ENCODE results near the gene CNPY3. TPM values are rescaled to one million over a fixed set of nuclear protein-coding genes. Genes with fewer than 3 reads are reported as not detected.

Gene CNPY3
- total RNA-seq, 4 donors from 2014 or later, result 10.3 to 24.4 (median 21.0) TPM

- peaks cover 8 to 17% (median 13%) of the 10 kb centered on the region in 4 donors for H3K4me1 ChIP-seq
- 32 to 38% methylated on average over 1 to 13 of the region's 13 CpGs for WGBS, 2 donors (ENCODE audit: low coverage in 1 of 2)
- no peak for DNase-seq
- H3K27me3 ChIP-seq, result no peaks in the 10 kb centered on the region
- H3K36me3 ChIP-seq, result peaks cover 0 to 9% (median 4%) of the 10 kb centered on the region in 4 donors
- intact Hi-C loops (cut with DNase I; ENCODE audit: low total_unique reads) (no loop called here), in situ Hi-C loops (cut with MboI; ENCODE audit: low pct_ligation_motif_present in 1 of 4, low pct_unique_long_range_greater_than_20kb in 1 of 4, low sequenced_read_pairs in 3 of 4) (no loop called here)
- no peaks in the 10 kb centered on the region for H3K9me3 ChIP-seq
- TF ChIP-seq POLR2AphosphoS5 (IDR thresholded peaks at IDR 0.05) (no peak), EP300 (IDR thresholded peaks at IDR 0.05; ENCODE audit: low read depth) (no peak), CTCF (IDR thresholded peaks at IDR 0.05) (no peak), POLR2A (IDR thresholded peaks at IDR 0.05) (no peak)
- H3K27ac ChIP-seq, result no peak overlapping the region
- H3K4me3 ChIP-seq, result peak overlapping the region in 3 of 4 donors; percentile 29 to 46 (median 43)
These were observed 30.6 kb downstream of the CNPY3 start for GRCh38 chr6:42959917-42960242.

GRCh38 chr6:42960243-42961019, 31.2 kb downstream of the CNPY3 start, which contains the start of gene GNMT:
GNMT (plus strand) TSS chr6:42960754; CDS start chr6:42960768, 14 bp downstream.
- Histone ChIP-seq H3K4me1 (peaks cover 8 to 17% (median 13%) of the 10 kb centered on the region in 4 donors), H3K27me3 (no peaks in the 10 kb centered on the region), H3K9me3 (no peaks in the 10 kb centered on the region), H3K27ac (no peak within 1 kb of the TSS), H3K36me3 (peaks cover 0 to 13% (median 5%) of the 10 kb centered on the region in 4 donors), H3K4me3 (peak within 1 kb of the TSS; percentile 26 to 46 (median 36))
- DNase-seq, result peak; percentile 82
- in situ Hi-C loops (cut with MboI; ENCODE audit: low pct_ligation_motif_present in 1 of 4, low pct_unique_long_range_greater_than_20kb in 1 of 4, low sequenced_read_pairs in 3 of 4), result no loop called here
- intact Hi-C loops (cut with DNase I; ENCODE audit: low total_unique reads), result no loop called here
- TF ChIP-seq POLR2AphosphoS5 (IDR thresholded peaks at IDR 0.05) (peak in 1 of 3 donors; percentile 33), POLR2A (IDR thresholded peaks at IDR 0.05) (peak; percentile 24), EP300 (IDR thresholded peaks at IDR 0.05; ENCODE audit: low read depth) (no peak)
- WGBS, 2 donors (ENCODE audit: low coverage in 1 of 2), result 4% methylated on average over 57 of the region's 62 CpGs; no CpG with 5 or more reads in 1 of the 2 donors

- in situ Hi-C loops (cut with MboI; ENCODE audit: low pct_ligation_motif_present in 1 of 4, low pct_unique_long_range_greater_than_20kb in 1 of 4, low sequenced_read_pairs in 3 of 4) (no loop called here), intact Hi-C loops (cut with DNase I; ENCODE audit: low total_unique reads) (no loop called here)
- Histone ChIP-seq H3K36me3 (peaks cover 0 to 14% (median 5%) of the 10 kb centered on the region in 4 donors), H3K27me3 (no peaks in the 10 kb centered on the region), H3K9me3 (no peaks in the 10 kb centered on the region), H3K4me3 (peak overlapping the region; percentile 26 to 46 (median 36)), H3K27ac (no peak overlapping the region), H3K4me1 (peaks cover 8 to 17% (median 13%) of the 10 kb centered on the region in 4 donors)
- no peak for TF ChIP-seq CTCF (IDR thresholded peaks at IDR 0.05)
- TF ChIP-seq POLR2A (IDR thresholded peaks at IDR 0.05), result no peak
- TF ChIP-seq EP300 (IDR thresholded peaks at IDR 0.05; ENCODE audit: low read depth), result no peak
- no peak for TF ChIP-seq POLR2AphosphoS5 (IDR thresholded peaks at IDR 0.05)
- WGBS, 2 donors (ENCODE audit: low coverage in 1 of 2), result 33 to 48% methylated on average over 7 to 11 of the region's 15 CpGs
- no peak for DNase-seq
These were observed 31.8 kb downstream of the CNPY3 start for GRCh38 chr6:42961020-42961470.

- peaks cover 0 to 15% (median 7%) of the 10 kb centered on the region in 4 donors for H3K36me3 ChIP-seq
- no peaks in the 10 kb centered on the region for H3K27me3 ChIP-seq
- peaks cover 8 to 17% (median 13%) of the 10 kb centered on the region in 4 donors for H3K4me1 ChIP-seq
- in situ Hi-C loops (cut with MboI; ENCODE audit: low pct_ligation_motif_present in 1 of 4, low pct_unique_long_range_greater_than_20kb in 1 of 4, low sequenced_read_pairs in 3 of 4) (no loop called here), intact Hi-C loops (cut with DNase I; ENCODE audit: low total_unique reads) (no loop called here)
- no peaks in the 10 kb centered on the region for H3K9me3 ChIP-seq
- WGBS, 2 donors (ENCODE audit: low coverage in 1 of 2), result 90 to 100% methylated on average over 1 to 12 of the region's 12 CpGs
- TF ChIP-seq POLR2A (IDR thresholded peaks at IDR 0.05), result no peak
- TF ChIP-seq POLR2AphosphoS5 (IDR thresholded peaks at IDR 0.05), result no peak
- no peak for TF ChIP-seq EP300 (IDR thresholded peaks at IDR 0.05; ENCODE audit: low read depth)
- no peak for TF ChIP-seq CTCF (IDR thresholded peaks at IDR 0.05)
- H3K27ac ChIP-seq, result no peak overlapping the region
- DNase-seq, result no peak
- H3K4me3 ChIP-seq, result no peak overlapping the region
These were observed 32.8 kb downstream of the CNPY3 start for GRCh38 chr6:42962096-42962495.

All from transverse colon (tissue), 4 donors.